ENCODE data around the gene NPHP4.

GRCh38 chr1:5819391-5820025 is 172.7 kb downstream of the NPHP4 start:
- TF ChIP-seq POLR2A (IDR thresholded peaks at IDR 0.05) = no peak
- TF ChIP-seq, protein P1, sequence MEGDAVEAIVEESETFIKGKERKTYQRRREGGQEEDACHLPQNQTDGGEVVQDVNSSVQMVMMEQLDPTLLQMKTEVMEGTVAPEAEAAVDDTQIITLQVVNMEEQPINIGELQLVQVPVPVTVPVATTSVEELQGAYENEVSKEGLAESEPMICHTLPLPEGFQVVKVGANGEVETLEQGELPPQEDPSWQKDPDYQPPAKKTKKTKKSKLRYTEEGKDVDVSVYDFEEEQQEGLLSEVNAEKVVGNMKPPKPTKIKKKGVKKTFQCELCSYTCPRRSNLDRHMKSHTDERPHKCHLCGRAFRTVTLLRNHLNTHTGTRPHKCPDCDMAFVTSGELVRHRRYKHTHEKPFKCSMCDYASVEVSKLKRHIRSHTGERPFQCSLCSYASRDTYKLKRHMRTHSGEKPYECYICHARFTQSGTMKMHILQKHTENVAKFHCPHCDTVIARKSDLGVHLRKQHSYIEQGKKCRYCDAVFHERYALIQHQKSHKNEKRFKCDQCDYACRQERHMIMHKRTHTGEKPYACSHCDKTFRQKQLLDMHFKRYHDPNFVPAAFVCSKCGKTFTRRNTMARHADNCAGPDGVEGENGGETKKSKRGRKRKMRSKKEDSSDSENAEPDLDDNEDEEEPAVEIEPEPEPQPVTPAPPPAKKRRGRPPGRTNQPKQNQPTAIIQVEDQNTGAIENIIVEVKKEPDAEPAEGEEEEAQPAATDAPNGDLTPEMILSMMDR (IDR thresholded peaks at IDR 0.05) = no peak
- no peak for TF ChIP-seq POLR2AphosphoS5 (IDR thresholded peaks at IDR 0.05)
